T follicular helper cell (primary cell): ENCODE results near the gene ARHGAP11B.
"Not testable (repeated sequence)": the region's sequence is repeated elsewhere in the genome, so short reads cannot be mapped to it uniquely, and the experiment has no call there.

Experiments used
- DNase-seq: peaks from one replicate; pipeline ENCODE4 v3.0.0-alpha.2; 2020; ENCODE audit warnings: low read depth
- total RNA-seq, 2 experiments: gene quantifications; one replicate each; lab custom pipeline; 2026; lab: John Stamatoyannopoulos, UW

Gene ARHGAP11B
- 0.39 to 0.66 reads per million in 2 experiments for total RNA-seq

- DNase-seq, result peak; percentile 91
Measured at GRCh38 chr15:30625436-30626193, at the start of gene ARHGAP11B. Gene ARHGAP11B, plus strand, starts transcription at chr15:30626128.

GRCh38 chr15:30579394-30579970 is 46.4 kb upstream of the ARHGAP11B start:
- not testable (repeated sequence) for DNase-seq

- DNase-seq, result not testable (repeated sequence)
Measured at GRCh38 chr15:30580716-30581115, 45.2 kb upstream of the ARHGAP11B start.

GRCh38 chr15:30598953-30599352 is 27.0 kb upstream of the ARHGAP11B start:
- not testable (repeated sequence) for DNase-seq

GRCh38 chr15:30603796-30604195 is 22.1 kb upstream of the ARHGAP11B start, which contains the start of gene GOLGA8H:
Gene GOLGA8H, plus strand, starts transcription at chr15:30604028. Its CDS starts 98 bp downstream, at chr15:30604126.
- DNase-seq, result not testable (repeated sequence)

GRCh38 chr15:30612271-30612670 is 13.7 kb upstream of the ARHGAP11B start:
- not testable (repeated sequence) for DNase-seq

GRCh38 chr15:30621342-30621741 is 4.6 kb upstream of the ARHGAP11B start:
- DNase-seq, result not testable (repeated sequence)

GRCh38 chr15:30626194-30626565 is 252 bp downstream of the ARHGAP11B start:
- not testable (repeated sequence) for DNase-seq

- DNase-seq, result not testable (repeated sequence)
Measured at GRCh38 chr15:30626632-30627031, 704 bp downstream of the ARHGAP11B start.

- DNase-seq, result no peak
Measured at GRCh38 chr15:30650012-30650929, 24.3 kb downstream of the ARHGAP11B start.

GRCh38 chr15:30661154-30661553 is 35.2 kb downstream of the ARHGAP11B start:
- DNase-seq, result not testable (repeated sequence)

- DNase-seq, result not testable (repeated sequence)
Measured at GRCh38 chr15:30669621-30670020, 43.7 kb downstream of the ARHGAP11B start.

GRCh38 chr15:30670056-30670455 is 44.1 kb downstream of the ARHGAP11B start:
- DNase-seq, result no peak

- no peak for DNase-seq
Measured at GRCh38 chr15:30671309-30671708, 45.4 kb downstream of the ARHGAP11B start.

GRCh38 chr15:30675126-30675525 is 49.2 kb downstream of the ARHGAP11B start:
- no peak for DNase-seq

GRCh38 chr15:30675891-30676290 is 50.0 kb downstream of the ARHGAP11B start:
- not testable (repeated sequence) for DNase-seq

GRCh38 chr15:30680997-30681396 is 55.1 kb downstream of the ARHGAP11B start:
- DNase-seq, result not testable (repeated sequence)

- DNase-seq, result not testable (repeated sequence)
Measured at GRCh38 chr15:30685709-30686285, 59.9 kb downstream of the ARHGAP11B start.

- DNase-seq, result not testable (repeated sequence)
Measured at GRCh38 chr15:30686651-30687050, 60.7 kb downstream of the ARHGAP11B start.
